ENCODE measurements around the gene SNX22. TPM values are rescaled to one million over a fixed set of nuclear protein-coding genes. Genes with fewer than 3 reads are reported as not detected.

Gene SNX22
- total and polyA plus RNA-seq, 7 donors = 0.06 to 0.31 (median 0.17) TPM

- Histone ChIP-seq H3K27me3 (ENCODE audit: insufficient read depth in 3 of 3, low read length in 2 of 3) (peaks cover 0 to 15% (median 6%) of the 10 kb centered on the region in 3 donors), H3K27ac (no peak overlapping the region), H3K9me3 (no peaks in the 10 kb centered on the region), H3K36me3 (ENCODE audit: insufficient read depth in 1 of 2, low read depth in 1 of 2) (peaks cover 0 to 40% of the 10 kb centered on the region in 2 donors), H3K4me1 (peaks cover 26% of the 10 kb centered on the region), H3K4me3 (peak overlapping the region; percentile 68)
- WGBS, 3 donors = 34 to 39% (median 38%) methylated on average over 27 of the region's 27 CpGs
- intact Hi-C loops (cut with DNase I) = no loop called here
- ATAC-seq = peak in 2 of 4 donors; percentile 1 to 14
- DNase-seq = no peak
- no peak for TF ChIP-seq CTCF (IDR thresholded peaks at IDR 0.05)
These were observed 1.2 kb downstream of the SNX22 start for GRCh38 chr15:64152507-64153387.

- no peak overlapping the region for H3K4me3 ChIP-seq
- 20 to 27% (median 21%) methylated on average over 12 of the region's 12 CpGs for WGBS, 3 donors
These were observed 2.2 kb downstream of the SNX22 start for GRCh38 chr15:64153480-64154367.

GRCh38 chr15:64155802-64156651, 4.5 kb downstream of the SNX22 start:
- Histone ChIP-seq H3K9me3 (no peaks in the 10 kb centered on the region), H3K4me1 (peaks cover 38% of the 10 kb centered on the region), H3K27ac (no peak overlapping the region), H3K27me3 (ENCODE audit: insufficient read depth in 3 of 3, low read length in 2 of 3) (peaks cover 0 to 15% (median 4%) of the 10 kb centered on the region in 3 donors), H3K4me3 (no peak overlapping the region), H3K36me3 (ENCODE audit: insufficient read depth in 1 of 2, low read depth in 1 of 2) (peaks cover 5 to 73% of the 10 kb centered on the region in 2 donors)
- WGBS, 3 donors = 87 to 88% (median 88%) methylated on average over 15 of the region's 15 CpGs
- DNase-seq (no peak), ATAC-seq (no peak)
- TF ChIP-seq CTCF (IDR thresholded peaks at IDR 0.05) = no peak
- intact Hi-C loops (cut with DNase I) = no loop called here

More at GRCh38 chr15:64153480-64154367, 2.2 kb downstream of the SNX22 start:
- H3K27me3 ChIP-seq (ENCODE audit: insufficient read depth in 3 of 3, low read length in 2 of 3) = peaks cover 0 to 15% (median 6%) of the 10 kb centered on the region in 3 donors
- DNase-seq = peak; percentile 89 to 95
- peaks cover 26% of the 10 kb centered on the region for H3K4me1 ChIP-seq
- H3K27ac ChIP-seq = peak overlapping the region; percentile 16
- intact Hi-C loops (cut with DNase I) = no loop called here
- no peaks in the 10 kb centered on the region for H3K9me3 ChIP-seq
- TF ChIP-seq CTCF (IDR thresholded peaks at IDR 0.05) = peak; percentile 98
- ATAC-seq = peak; percentile 86 to 93 (median 91)
- H3K36me3 ChIP-seq (ENCODE audit: insufficient read depth in 1 of 2, low read depth in 1 of 2) = peaks cover 0 to 50% of the 10 kb centered on the region in 2 donors

- TF ChIP-seq CTCF (IDR thresholded peaks at IDR 0.05) = no peak
- 81 to 84% (median 82%) methylated on average over 16 of the region's 16 CpGs for WGBS, 3 donors
- DNase-seq (no peak), ATAC-seq (no peak)
- H3K4me3 ChIP-seq = no peak overlapping the region
- no peaks in the 10 kb centered on the region for H3K9me3 ChIP-seq
- H3K36me3 ChIP-seq (ENCODE audit: insufficient read depth in 1 of 2, low read depth in 1 of 2) = peaks cover 7 to 81% of the 10 kb centered on the region in 2 donors
- intact Hi-C loops (cut with DNase I) = no loop called here
- no peak overlapping the region for H3K27ac ChIP-seq
- peaks cover 38% of the 10 kb centered on the region for H3K4me1 ChIP-seq
- peaks cover 0 to 8% (median 0%) of the 10 kb centered on the region in 3 donors for H3K27me3 ChIP-seq (ENCODE audit: insufficient read depth in 3 of 3, low read length in 2 of 3)
These were observed 5.3 kb downstream of the SNX22 start for GRCh38 chr15:64156652-64157331.

All from psoas muscle (tissue), 8 donors.